HCT116 (cell line): ENCODE data around the gene BBS4.

Experiments
- CEBPB ChIP-seq: IDR thresholded peaks from 2 replicates; pipeline ENCODE4 v1.6.1; 2012; ENCODE audit warnings: low read depth
- EZH2 ChIP-seq: fragments of 200-600 bp; sonication (generic); IDR thresholded peaks from 2 replicates; pipeline ENCODE4 v1.6.1; 2017; ENCODE audit warnings: antibody characterized with exemption, mixed run types
- POLR2A ChIP-seq: IDR thresholded peaks from 2 replicates; pipeline ENCODE4 v1.7.0; 2011; ENCODE audit warnings: borderline replicate concordance; ENCODE audit not compliant: insufficient read depth, insufficient read length; ENCODE audit errors: extremely low read depth
- POLR2AphosphoS5 ChIP-seq: IDR thresholded peaks from 2 replicates; pipeline ENCODE4 v1.6.1; 2011; ENCODE audit warnings: mild to moderate bottlenecking, low read depth, low read length, moderate library complexity
- SP1 ChIP-seq: IDR thresholded peaks from 2 replicates; pipeline ENCODE4 v1.6.1; 2012; ENCODE audit warnings: low read depth
- SRF ChIP-seq: IDR thresholded peaks from 2 replicates; pipeline ENCODE4 v1.6.1; 2012; ENCODE audit warnings: low read depth
- TF ChIP-seq, protein P1 (sequence below), 3 experiments: fragments of 200-600 bp in 1 of 3; sonication (generic) in 1 of 3; IDR thresholded peaks in 2 of 3; conservative IDR thresholded peaks in 1 of 3; 2 replicates each; pipeline ENCODE4 v1.5.1; 2012 to 2017; ENCODE audit warnings: low read depth in 2 of 3, low read length in 2 of 3, antibody characterized with exemption in 1 of 3, borderline replicate concordance in 1 of 3, control low read depth in 1 of 3, mild to moderate bottlenecking in 1 of 3, mixed read lengths in 1 of 3, mixed run types in 1 of 3, moderate library complexity in 1 of 3; ENCODE audit not compliant: insufficient read depth in 1 of 3
- TF ChIP-seq, protein P2 (sequence below): IDR thresholded peaks from 2 replicates; pipeline ENCODE4 v1.6.1; 2012; ENCODE audit warnings: low read depth
- TF ChIP-seq, protein P3 (sequence below): IDR thresholded peaks from 2 replicates; pipeline ENCODE4 v1.6.1; 2012

DNA sequence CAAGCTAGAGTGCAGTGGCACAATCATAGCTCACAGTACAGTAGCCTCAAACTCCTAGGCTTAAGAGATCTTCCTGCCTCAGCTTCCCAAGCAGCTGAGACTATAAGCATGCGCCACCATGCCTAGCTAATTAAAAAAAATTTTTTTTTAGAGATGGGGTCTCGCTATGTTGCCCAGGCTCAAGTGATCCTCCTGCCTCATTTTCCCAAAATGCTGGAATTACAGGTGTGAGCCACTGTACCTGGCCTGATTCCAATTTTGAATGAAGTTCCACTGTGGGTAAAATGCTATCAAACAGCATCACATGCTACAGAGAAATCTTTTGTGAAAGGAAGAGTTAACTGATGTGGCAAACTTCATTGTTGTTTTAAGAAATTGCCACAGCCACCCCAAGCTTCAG, 80.0 kb downstream of the BBS4 start:
- TF ChIP-seq, protein P1, sequence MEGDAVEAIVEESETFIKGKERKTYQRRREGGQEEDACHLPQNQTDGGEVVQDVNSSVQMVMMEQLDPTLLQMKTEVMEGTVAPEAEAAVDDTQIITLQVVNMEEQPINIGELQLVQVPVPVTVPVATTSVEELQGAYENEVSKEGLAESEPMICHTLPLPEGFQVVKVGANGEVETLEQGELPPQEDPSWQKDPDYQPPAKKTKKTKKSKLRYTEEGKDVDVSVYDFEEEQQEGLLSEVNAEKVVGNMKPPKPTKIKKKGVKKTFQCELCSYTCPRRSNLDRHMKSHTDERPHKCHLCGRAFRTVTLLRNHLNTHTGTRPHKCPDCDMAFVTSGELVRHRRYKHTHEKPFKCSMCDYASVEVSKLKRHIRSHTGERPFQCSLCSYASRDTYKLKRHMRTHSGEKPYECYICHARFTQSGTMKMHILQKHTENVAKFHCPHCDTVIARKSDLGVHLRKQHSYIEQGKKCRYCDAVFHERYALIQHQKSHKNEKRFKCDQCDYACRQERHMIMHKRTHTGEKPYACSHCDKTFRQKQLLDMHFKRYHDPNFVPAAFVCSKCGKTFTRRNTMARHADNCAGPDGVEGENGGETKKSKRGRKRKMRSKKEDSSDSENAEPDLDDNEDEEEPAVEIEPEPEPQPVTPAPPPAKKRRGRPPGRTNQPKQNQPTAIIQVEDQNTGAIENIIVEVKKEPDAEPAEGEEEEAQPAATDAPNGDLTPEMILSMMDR (IDR thresholded peaks at IDR 0.05 in 2 of 3, conservative IDR thresholded peaks at IDR 0.05 in 1 of 3; ENCODE audit: borderline replicate concordance in 1 of 3, insufficient read depth in 1 of 3, low read depth in 2 of 3, low read length in 2 of 3), result no peak
- TF ChIP-seq POLR2A, result no peak
- TF ChIP-seq, protein P2, sequence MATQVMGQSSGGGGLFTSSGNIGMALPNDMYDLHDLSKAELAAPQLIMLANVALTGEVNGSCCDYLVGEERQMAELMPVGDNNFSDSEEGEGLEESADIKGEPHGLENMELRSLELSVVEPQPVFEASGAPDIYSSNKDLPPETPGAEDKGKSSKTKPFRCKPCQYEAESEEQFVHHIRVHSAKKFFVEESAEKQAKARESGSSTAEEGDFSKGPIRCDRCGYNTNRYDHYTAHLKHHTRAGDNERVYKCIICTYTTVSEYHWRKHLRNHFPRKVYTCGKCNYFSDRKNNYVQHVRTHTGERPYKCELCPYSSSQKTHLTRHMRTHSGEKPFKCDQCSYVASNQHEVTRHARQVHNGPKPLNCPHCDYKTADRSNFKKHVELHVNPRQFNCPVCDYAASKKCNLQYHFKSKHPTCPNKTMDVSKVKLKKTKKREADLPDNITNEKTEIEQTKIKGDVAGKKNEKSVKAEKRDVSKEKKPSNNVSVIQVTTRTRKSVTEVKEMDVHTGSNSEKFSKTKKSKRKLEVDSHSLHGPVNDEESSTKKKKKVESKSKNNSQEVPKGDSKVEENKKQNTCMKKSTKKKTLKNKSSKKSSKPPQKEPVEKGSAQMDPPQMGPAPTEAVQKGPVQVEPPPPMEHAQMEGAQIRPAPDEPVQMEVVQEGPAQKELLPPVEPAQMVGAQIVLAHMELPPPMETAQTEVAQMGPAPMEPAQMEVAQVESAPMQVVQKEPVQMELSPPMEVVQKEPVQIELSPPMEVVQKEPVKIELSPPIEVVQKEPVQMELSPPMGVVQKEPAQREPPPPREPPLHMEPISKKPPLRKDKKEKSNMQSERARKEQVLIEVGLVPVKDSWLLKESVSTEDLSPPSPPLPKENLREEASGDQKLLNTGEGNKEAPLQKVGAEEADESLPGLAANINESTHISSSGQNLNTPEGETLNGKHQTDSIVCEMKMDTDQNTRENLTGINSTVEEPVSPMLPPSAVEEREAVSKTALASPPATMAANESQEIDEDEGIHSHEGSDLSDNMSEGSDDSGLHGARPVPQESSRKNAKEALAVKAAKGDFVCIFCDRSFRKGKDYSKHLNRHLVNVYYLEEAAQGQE, result no peak
- TF ChIP-seq, protein P3, sequence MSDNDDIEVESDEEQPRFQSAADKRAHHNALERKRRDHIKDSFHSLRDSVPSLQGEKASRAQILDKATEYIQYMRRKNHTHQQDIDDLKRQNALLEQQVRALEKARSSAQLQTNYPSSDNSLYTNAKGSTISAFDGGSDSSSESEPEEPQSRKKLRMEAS, result no peak
- no peak for TF ChIP-seq POLR2AphosphoS5
- no peak for TF ChIP-seq SRF
- TF ChIP-seq EZH2, result no peak
- TF ChIP-seq CEBPB, result no peak
- no peak for TF ChIP-seq SP1
